HL-60 (cell line): Measurements from ENCODE around the gene TOR2A.

Source experiments
- GABPA ChIP-seq: IDR thresholded peaks from 2 replicates; pipeline ENCODE4 v1.6.1; 2012; ENCODE audit warnings: low read depth
- POLR2AphosphoS5 ChIP-seq: IDR thresholded peaks from 2 replicates; pipeline ENCODE4 v1.6.1; 2012; ENCODE audit warnings: low read depth
- TF ChIP-seq, protein P1 (sequence below): IDR thresholded peaks from one replicate; pipeline ENCODE4 v1.5.1; 2011; ENCODE audit warnings: low read length, control low read depth, inconsistent platforms; ENCODE audit not compliant: insufficient read depth
- TF ChIP-seq, protein P2 (sequence below): IDR thresholded peaks from 2 replicates; pipeline ENCODE4 v1.6.1; 2012; ENCODE audit warnings: low read depth; ENCODE audit not compliant: insufficient replicate concordance

GRCh38 chr9:127735530-127736185 is 564 bp upstream of the TOR2A start:
- TF ChIP-seq, protein P1, sequence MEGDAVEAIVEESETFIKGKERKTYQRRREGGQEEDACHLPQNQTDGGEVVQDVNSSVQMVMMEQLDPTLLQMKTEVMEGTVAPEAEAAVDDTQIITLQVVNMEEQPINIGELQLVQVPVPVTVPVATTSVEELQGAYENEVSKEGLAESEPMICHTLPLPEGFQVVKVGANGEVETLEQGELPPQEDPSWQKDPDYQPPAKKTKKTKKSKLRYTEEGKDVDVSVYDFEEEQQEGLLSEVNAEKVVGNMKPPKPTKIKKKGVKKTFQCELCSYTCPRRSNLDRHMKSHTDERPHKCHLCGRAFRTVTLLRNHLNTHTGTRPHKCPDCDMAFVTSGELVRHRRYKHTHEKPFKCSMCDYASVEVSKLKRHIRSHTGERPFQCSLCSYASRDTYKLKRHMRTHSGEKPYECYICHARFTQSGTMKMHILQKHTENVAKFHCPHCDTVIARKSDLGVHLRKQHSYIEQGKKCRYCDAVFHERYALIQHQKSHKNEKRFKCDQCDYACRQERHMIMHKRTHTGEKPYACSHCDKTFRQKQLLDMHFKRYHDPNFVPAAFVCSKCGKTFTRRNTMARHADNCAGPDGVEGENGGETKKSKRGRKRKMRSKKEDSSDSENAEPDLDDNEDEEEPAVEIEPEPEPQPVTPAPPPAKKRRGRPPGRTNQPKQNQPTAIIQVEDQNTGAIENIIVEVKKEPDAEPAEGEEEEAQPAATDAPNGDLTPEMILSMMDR, result no peak
- no peak for TF ChIP-seq POLR2AphosphoS5
- TF ChIP-seq, protein P2, sequence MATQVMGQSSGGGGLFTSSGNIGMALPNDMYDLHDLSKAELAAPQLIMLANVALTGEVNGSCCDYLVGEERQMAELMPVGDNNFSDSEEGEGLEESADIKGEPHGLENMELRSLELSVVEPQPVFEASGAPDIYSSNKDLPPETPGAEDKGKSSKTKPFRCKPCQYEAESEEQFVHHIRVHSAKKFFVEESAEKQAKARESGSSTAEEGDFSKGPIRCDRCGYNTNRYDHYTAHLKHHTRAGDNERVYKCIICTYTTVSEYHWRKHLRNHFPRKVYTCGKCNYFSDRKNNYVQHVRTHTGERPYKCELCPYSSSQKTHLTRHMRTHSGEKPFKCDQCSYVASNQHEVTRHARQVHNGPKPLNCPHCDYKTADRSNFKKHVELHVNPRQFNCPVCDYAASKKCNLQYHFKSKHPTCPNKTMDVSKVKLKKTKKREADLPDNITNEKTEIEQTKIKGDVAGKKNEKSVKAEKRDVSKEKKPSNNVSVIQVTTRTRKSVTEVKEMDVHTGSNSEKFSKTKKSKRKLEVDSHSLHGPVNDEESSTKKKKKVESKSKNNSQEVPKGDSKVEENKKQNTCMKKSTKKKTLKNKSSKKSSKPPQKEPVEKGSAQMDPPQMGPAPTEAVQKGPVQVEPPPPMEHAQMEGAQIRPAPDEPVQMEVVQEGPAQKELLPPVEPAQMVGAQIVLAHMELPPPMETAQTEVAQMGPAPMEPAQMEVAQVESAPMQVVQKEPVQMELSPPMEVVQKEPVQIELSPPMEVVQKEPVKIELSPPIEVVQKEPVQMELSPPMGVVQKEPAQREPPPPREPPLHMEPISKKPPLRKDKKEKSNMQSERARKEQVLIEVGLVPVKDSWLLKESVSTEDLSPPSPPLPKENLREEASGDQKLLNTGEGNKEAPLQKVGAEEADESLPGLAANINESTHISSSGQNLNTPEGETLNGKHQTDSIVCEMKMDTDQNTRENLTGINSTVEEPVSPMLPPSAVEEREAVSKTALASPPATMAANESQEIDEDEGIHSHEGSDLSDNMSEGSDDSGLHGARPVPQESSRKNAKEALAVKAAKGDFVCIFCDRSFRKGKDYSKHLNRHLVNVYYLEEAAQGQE, result no peak
- no peak for TF ChIP-seq GABPA
